ENCODE data around the gene BPIFB1.

The BPIFB1 gene

DNA sequence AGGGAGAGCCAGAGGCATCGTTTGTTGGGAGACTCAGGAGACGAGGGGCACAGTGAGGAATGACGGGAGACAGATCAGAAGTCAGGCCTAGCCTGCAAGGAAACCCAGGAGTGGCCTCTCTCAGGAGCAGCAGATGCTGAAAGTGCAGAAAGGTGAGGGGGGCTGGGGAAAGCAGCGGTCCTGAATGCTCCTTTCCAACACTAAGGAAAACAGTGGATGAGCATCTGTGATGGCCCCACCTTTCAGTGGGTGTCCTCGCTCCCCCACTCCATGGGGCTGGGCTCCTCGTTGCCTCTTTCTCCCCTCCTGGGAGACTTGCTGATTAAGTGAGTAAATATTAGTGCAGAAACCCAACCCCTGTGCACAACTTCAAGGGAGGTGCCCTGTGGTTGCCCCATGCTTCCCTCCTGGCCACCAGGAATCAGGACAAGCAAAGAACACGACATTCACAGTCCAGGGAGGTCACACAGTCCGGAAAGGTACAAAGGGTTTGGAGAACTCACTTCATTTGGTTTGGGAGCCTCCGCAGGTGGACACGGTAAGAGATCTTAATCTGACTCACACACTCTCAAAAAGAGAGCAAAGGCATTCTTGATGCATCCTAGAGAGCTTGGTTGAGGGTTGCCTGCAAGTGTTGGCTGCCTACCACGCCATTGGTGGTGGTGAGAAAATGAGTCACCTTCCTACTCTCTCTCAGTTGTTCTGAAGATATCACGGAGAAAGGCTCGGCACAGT, 9.7 kb upstream of the BPIFB1 start:
- DNase-seq, result no peak

DNA sequence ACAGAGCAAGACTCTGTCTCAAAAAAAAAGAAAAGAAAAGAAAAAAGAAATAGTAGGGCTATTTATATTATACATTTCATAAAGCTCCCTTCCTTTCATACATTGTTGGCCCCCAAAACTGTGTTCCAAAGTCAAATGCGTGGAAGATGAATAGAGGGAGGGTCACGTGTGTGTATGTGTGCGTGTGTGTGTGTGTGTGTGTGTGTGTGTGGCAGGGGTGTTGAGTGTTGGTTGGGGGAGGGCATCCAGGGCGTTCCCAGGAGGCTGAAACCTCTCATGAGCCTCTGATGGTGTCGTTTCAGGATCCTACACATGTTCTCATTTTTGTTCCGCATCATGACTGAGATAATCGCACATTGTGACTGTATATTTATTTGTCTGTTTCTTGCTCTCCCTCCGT, 7.8 kb upstream of the BPIFB1 start:
- DNase-seq, result no peak

DNA sequence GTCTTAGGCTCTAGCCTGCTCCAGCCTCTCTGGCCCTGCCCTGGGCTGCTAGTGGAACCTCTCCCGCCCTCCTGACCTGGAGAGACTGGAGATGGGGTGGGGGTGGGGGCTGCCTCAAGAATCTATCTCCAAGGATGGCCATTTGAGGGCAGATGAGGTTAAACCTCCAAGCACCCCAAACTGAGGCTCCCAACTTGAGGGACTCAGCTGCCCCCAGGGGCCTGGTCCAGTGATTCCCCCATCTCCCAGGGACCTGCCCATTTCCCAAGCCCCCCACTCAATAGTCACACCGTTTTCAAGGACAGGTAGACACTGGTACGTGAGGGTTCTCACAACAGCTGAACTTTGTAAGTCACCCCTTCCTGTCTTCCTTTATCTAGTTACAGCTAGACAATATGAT, 7.1 kb upstream of the BPIFB1 start:
- no peak for DNase-seq

DNA sequence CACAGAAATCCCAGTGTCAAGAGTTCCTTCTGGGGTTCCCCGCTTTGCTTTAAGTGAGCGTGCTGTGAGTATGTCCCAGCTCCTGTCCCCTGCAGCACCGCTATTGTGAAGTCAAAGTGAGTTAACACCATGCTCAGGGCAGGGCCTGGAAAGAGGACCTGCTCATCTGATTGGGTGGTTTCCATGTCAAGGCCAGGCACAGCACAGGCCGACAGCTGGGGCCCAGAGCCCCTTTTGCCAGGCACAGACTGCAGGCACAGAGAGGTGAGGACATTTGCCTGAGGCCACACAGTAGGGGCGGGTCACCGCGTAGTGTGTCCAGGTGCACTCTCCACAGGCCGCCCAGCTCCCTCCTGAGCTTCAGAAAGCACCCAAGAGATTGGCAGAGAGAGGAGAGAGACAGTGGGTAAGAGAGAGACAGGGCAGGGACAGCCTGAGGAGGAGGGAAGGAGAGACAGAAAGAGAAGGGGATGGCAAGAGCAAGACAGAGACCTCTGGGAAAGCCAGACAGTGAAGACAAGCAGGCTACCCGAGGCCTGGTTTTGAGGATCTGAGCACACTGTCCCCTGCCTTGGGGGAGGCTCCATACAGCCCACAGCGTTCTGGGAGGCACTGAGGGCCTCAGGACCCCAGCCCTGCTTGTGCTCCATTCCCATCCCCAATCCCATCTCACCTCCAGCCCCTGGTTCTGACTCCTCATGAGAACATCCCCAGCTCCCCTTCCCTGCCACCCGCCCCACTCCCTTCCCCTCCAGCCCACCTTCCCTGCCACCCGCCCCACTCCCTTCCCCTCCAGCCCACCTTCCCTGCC, 6.5 kb upstream of the BPIFB1 start:
- no peak for DNase-seq

DNA sequence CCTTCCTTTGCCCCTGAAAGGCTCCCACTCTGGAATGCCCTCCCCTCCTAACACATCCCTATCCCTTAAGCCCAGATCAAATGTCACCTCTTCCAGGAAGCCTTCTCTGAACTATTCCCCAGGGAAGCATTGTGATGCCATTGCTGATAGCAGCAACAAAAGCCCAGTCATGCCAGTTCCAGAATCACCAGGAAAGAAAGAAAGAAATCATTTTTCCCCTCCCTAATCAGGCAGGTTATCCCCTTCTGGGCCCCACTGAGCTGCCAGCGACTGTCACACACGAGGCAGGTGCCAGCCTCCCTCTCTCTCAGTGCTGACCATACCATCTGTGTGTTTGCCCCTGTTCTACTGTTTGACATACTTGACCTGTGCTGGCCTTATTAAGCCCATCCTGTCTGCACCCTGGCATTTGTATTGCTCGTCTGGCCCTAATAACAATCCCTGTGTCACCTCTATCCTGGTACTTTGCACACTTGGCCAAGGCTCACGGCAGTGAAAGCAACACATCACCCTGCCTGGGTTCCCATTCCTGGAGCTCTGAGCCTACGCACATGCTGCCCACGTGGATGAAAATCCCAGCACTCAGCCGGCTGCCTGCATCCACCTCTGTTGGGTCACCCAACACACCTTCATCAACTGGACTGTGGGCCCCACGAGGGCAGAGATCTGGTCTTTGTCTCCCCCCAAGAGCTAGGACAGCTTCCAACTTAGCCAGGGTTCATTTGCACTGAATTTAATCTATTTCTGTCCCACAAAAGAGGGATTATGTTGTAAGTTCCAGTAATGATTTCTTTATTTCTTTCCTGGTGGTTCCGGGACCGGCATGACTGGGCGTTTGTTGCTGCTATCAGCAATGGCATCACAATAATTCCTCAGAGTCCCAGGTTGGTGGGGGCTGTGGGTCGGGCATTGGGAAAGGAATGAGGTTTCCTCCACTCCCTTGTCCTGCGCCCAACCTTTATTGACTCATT, 5.3 kb upstream of the BPIFB1 start:
- DNase-seq, result no peak

DNA sequence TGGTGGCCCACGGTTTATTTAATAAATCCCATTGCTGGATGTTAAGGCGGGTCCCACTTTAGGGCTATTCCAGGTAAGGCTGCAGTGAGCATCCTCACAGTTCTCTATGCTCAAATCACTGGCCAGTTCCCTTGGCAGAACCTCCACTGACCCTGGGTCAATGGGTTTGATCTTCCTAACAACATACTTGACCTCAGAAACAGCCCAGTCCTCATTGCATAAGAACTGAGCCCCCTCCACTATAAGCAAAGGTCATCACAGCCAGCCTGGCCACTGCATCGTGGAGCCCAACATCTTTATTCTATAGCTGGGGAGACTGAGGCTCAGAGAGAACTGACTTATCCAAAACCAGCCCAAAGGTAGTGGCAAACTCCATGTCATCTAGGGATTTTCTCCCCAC, 4.3 kb upstream of the BPIFB1 start:
- DNase-seq, result no peak

DNA sequence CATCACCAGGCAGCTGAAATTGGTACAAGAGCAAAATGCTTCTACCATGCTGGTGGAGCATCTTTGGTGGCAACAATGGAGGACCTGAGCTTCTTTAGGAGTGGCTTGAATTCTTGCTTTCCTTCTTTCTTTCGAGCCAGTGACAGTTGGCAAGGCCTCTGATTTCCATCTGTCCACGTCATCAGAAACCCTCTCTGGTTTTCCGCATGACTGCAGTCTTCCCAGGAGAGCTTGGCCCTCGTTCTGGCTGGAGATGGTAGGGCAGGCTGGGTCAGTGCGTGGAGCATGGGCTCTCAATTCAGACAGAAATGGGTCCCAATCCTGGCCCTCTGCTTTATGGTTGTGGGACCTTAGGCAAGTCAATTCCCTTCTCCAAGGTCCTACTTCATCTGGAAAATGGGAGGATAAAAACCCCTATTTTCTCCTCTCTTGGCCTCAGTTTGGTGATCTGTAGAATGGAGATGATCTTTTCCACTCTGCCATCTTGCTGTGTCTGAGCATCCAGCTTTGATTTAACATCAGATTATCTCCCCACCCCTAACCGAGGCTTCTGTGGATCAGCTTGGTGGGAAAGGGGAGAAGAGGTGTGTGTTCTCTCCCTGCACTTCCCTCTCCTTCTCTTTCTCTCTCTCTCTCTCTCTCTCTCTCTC, 3.6 kb upstream of the BPIFB1 start:
- no peak for DNase-seq

DNA sequence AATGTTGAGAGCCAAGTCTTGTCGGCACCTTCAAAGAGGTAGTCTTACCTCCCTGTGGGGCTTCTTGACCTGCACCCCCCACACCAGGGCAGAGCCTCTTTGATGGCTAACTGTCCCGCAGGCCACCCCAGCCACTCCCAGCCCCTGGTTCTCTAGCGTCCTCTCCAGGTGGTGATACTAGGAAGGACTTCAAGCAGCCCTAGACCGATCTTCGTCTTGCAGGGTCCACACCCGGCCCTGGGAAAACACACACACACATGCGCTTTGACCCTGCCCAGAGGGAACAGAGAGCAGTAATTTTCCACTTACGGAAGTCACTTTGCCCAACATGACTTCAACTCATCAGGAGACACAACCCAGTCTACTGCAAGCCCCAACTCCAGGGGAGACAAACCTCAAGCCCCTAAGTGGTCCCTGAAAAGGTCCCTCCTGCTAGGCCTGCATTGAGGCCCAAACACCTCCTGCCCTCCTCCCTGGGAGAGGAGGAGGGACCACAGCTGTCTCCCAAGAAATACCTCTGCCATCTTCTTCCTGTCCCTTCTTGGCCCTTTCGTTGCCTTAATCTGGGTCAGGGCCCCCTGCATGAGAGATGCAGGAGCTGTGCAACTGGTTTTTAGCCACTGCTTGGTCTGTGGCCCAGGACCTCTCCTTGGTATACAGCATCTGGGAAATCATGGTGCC, 2.9 kb upstream of the BPIFB1 start:
- DNase-seq, result no peak

DNA sequence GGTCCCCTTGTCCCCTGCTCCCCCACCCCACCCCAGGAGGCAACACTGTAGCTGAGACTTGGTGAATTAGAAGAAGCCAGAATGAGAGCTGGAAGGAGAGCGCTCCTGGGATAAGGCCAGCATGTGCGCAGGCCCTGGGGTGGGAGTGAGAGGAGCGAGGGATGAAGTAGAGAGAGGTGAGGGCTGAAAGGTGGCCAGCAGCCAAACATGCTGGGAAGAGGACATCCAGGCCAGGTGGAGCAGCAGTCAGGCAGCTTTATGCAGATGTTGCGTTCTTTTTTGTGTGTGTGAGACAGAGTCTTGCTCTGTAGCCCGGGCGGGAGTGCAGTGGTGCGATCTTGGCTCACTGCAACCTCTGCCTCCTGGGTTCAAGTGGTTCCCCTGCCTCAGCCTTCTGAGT, 2.2 kb upstream of the BPIFB1 start:
- no peak for DNase-seq

DNA sequence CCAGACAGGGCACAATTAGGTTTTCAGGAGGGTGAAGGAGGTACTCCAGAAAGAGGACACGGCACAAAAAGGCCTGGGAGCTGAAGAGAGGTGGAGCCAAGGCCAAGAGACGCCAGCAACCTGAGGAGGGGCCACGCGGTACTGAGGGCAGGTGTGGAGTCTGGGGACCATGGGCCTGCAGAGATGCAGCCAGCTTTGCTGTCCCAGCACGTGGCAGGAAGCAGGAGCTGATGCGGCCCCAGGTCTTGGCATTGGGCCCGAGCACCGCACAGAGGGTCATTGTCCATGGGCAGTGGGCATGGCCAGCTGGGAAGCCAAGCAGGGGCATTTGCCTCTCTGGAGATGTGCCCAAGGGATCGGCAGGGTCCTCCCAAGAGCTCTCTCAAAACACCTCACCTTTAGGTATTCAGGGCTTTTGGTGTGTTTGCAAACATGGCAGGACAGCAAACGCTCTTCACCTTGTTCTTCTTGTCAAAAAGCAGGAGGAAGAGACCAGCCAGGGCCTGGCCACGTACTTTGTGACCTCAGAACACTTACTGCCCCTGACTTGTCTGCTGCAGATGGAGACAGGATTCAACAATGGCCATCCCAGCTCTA, 1.4 kb upstream of the BPIFB1 start:
- DNase-seq, result no peak

DNA sequence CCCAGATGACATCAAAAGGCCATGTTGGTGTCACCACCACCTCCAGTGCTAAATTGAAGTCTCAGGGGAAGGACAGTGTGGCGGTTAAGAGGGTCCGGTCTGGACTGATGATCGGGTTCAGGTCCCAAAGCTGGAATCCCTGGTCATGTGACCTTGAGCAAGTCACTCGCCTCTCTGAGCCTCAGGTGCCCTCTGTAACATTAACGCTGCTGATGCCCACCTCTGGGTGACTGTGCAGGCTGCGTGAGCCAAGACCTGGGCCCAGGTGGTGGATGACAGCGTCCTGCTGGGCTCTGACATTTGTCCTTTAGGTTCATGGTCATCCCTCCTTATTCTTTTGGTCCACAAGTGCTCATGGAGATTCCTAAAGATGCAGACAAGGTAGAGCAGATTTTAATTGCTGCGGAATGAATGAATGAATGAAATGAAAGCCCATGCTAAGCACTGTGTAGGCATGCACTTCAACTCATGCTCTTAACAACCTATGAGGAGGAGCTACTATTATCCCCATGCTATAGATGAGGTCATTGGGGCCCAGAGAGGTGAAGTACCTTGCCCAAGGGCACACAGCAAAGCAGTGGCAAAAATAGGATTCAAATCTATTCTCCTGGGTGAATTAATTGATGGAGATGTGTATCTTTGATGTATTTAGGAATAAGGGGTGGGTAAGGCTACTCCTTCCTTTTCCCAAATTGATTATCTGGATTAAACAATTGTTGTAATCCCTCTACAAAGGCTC, 649 bp upstream of the BPIFB1 start:
- DNase-seq, result no peak

DNA sequence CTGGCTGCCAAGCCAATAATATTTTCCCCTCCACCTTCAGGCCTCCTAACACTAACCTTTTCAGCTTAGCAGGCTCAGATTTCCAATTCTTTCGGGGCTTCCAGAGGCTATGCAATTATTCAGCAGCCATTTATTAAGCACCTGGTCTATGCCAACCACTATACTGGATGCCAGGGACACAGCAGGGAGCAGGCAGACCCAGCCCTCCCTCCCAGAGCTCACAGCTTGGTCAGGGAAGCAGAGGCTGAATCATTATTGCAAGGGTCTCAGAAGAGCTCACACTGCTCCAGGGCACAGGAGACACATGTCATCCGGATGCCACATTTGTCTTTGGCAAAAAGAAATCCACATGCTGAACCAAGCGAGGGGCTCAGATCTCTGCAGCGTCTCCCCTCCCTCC, 1.3 kb downstream of the BPIFB1 start:
- no peak for DNase-seq

DNA sequence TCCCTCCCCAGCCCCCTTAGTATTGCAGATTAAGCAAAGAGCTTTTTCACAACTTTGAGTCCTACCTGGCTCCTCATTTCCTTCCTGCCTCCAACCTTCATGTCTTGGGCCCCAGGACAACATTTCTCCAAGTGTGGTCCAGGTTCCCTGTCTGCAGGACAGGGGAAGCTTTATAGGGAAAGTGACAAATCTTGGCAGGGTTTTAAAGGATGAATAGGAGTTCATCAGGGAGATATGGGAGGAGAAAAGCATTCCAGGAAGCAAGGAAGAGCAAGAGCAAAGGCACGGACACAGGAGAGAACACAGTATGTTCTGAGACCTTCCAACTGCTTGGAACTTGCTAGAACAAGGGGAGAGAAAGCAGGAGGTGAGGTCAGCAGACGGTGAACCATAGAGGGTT, 1.9 kb downstream of the BPIFB1 start:
- no peak for DNase-seq

DNA sequence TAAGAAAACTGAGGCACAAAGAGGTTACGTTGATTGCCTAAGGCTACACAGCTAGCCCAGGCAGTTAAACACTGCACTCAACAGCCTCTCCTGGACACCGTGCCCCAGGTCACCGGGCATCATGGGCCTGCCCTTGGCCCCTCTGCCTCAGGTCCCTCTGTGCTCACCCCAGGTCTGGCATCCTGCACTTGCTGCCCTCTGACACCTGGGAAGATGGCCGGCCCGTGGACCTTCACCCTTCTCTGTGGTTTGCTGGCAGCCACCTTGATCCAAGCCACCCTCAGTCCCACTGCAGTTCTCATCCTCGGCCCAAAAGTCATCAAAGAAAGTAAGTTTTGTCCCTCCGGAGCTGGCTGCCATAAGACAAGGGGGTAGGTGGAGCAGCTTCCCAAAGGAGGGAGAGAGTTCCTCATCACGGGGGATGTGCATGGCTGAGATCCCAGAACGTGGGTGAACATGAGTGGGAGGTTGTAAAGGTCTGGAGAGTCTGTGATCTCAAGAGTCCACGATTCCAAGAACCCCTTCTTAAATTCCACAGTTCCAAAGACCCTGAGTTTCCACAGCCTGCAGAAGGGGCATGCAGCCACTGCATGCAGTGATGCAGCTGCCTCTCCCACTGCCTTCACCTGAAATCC, 3.0 kb downstream of the BPIFB1 start:
- DNase-seq, result no peak

DNA sequence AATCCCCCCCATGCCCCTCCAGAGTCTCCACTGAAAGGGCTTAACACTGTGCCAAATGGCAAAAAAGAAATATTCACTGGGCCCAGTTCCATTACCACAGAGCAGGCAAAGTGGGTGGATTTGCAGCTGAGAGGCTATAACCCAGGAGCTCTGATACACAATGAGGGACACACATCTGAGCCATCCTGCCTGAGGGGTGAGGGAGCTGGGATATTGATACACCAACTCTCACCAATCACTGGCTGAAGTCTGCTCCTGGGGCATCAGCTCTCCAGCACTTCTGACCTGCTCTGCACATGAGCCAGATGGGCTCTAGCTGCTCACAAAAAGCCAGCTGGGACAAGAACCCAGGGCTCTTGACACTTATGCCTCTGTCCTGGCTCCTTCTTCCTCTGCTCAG, 4.9 kb downstream of the BPIFB1 start:
- DNase-seq, result no peak

DNA sequence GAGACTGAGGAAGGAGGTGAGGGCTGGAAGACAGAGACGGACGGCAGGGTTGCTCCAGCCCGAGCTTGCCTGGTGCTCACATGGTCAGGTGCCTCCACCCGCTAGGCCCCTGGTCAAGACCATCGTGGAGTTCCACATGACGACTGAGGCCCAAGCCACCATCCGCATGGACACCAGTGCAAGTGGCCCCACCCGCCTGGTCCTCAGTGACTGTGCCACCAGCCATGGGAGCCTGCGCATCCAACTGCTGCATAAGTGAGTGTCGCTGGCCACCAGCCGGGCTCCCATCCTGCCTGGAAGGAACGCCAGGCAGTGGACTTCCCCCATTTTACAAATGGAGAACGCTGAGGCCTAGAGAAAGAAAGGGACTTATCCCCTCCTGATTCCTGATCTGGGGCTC, 7.8 kb downstream of the BPIFB1 start:
- DNase-seq, result no peak

DNA sequence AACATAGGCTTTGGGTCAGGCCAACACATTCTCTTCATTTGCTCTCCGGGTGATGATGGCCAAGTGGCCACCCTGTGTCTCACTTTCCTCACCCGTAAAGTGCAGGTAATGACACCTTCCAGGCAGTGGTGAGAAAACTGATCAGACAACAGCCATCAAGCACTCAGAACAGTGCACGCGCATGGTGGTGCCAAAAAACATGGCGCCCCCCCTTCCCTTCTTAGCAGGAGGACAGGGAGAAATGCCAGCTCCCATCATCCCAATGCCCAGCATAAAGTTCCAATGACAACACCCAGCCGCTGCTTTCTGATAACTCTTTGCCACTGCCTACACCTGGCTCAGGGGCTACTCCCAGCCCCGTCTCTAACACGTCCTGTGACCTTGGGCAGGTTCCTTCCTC, 8.4 kb downstream of the BPIFB1 start:
- no peak for DNase-seq

DNA sequence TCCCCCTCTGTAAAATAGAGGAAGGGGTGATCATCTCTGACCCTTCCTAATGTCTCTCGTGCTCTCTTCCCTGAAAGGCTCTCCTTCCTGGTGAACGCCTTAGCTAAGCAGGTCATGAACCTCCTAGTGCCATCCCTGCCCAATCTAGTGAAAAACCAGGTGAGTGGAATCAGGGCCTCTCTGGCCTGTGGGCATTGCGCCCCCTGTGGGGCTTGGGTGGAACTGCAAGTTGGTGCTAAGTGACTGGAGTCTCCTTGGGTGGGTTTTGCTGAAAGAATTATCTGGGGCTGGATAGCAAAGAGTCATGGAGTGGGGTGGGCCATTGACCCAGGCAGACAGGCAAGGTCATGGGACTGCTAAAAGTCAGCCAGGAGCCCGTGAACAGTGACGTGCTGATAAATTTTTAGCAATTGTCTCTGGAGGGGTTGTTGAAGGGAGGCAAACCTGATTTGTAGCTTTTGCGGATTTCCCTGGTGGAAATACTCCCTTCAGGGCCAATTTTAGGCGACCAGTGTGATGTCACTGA, 8.9 kb downstream of the BPIFB1 start:
- DNase-seq, result peak; percentile 34

DNA sequence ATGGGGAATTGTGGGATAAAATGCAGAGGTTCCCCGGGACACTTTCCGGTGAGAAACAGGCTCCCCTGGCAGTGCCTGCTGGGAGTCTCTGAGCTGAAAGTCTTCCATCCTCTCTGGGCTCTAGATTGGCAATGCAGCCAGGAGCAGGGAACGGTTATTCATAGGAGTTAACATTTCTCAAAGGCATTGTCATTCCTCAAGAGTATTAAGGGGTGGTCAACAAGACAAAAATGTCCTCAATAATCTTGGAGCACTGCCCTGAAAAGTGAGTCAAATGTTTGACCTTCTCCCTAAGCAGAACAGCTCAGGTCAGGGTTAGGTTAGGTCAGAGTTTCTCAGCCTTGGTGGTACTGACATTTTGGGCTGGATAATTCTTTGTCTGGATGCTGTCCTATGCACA, 13.2 kb downstream of the BPIFB1 start:
- DNase-seq, result no peak

DNA sequence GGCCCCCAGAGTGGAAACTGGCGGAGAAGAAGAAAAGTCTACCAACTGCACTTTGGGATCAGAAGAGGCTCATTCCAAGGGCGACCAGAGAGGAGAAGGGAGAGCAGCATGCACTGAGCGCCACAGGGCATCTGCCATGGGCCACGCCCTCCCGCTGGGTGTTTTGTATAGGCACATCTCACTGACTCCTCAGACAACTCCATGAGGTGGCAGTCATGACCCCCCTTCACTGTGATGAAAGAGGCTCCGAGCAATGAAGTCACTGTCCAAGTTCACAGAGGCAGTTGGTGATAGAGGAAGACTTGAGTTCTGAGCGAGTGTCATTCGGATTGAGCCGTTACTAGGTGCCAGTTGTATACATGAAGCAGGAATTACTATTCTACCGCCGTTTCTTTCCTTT, 15.4 kb downstream of the BPIFB1 start:
- no peak for DNase-seq
